Ishikawa (cell line): ENCODE results near the gene PRRT2.

Experiments used
- CREB1 ChIP-seq: IDR thresholded peaks from 2 replicates; pipeline ENCODE4 v1.6.1; 2012; ENCODE audit warnings: low read depth
- ZBTB7A ChIP-seq: IDR thresholded peaks from 2 replicates; pipeline ENCODE4 v1.6.1; 2012; ENCODE audit warnings: low read depth

GRCh38 chr16:29811896-29812665 is at the start of gene PRRT2:
- TF ChIP-seq CREB1 (no peak), ZBTB7A (peak; percentile 48; the same call in 1 of the 2 replicates)
